ENCODE results near the gene ZDHHC24. TPM values are rescaled to one million over a fixed set of nuclear protein-coding genes. Genes with fewer than 3 reads are reported as not detected.
A peak's percentile ranks its signal among the peaks of the same experiment; 100 is the strongest.

The ZDHHC24 gene
- total RNA-seq, 1 donor from 2014 or later: 4.1 TPM

GRCh38 chr11:66489636-66490035, 56.2 kb downstream of the ZDHHC24 start:
- H3K4me3 ChIP-seq: no peak overlapping the region
- TF ChIP-seq, protein P1, sequence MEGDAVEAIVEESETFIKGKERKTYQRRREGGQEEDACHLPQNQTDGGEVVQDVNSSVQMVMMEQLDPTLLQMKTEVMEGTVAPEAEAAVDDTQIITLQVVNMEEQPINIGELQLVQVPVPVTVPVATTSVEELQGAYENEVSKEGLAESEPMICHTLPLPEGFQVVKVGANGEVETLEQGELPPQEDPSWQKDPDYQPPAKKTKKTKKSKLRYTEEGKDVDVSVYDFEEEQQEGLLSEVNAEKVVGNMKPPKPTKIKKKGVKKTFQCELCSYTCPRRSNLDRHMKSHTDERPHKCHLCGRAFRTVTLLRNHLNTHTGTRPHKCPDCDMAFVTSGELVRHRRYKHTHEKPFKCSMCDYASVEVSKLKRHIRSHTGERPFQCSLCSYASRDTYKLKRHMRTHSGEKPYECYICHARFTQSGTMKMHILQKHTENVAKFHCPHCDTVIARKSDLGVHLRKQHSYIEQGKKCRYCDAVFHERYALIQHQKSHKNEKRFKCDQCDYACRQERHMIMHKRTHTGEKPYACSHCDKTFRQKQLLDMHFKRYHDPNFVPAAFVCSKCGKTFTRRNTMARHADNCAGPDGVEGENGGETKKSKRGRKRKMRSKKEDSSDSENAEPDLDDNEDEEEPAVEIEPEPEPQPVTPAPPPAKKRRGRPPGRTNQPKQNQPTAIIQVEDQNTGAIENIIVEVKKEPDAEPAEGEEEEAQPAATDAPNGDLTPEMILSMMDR (IDR thresholded peaks at IDR 0.05): no peak
- TF ChIP-seq EZH2phosphoT487 (IDR thresholded peaks at IDR 0.05): no peak
- no peak for TF ChIP-seq EZH2 (IDR thresholded peaks at IDR 0.05)
- no peaks in the 10 kb centered on the region for H3K27me3 ChIP-seq
- no peak overlapping the region for H3K4me2 ChIP-seq
- Mint-ChIP-seq H3K9me3 (no peaks in the 10 kb centered on the region), H3K27ac (no peak overlapping the region), H3K4me3 (no peak overlapping the region), H3K27me3 (ENCODE audit: insufficient read depth, low read depth) (no peaks in the 10 kb centered on the region), H3K4me1 (peaks cover 4% of the 10 kb centered on the region), H3K36me3 (peaks cover 3% of the 10 kb centered on the region)
- no peaks in the 10 kb centered on the region for H3K9me3 ChIP-seq (ENCODE audit: low read depth)
- no peaks in the 10 kb centered on the region for H4K20me1 ChIP-seq (ENCODE audit: low read depth)
- H3K27ac ChIP-seq: no peak overlapping the region
- no peak overlapping the region for H3K9ac ChIP-seq
- DNase-seq (ENCODE audit: low spot score): no peak
- H3K36me3 ChIP-seq: no peaks in the 10 kb centered on the region
- no peaks in the 10 kb centered on the region for H3K79me2 ChIP-seq (ENCODE audit: low read depth)
- H3F3A ChIP-seq (ENCODE audit: low read depth): no peaks in the 10 kb centered on the region
- no peaks in the 10 kb centered on the region for H3K4me1 ChIP-seq
- no peak overlapping the region for H2AFZ ChIP-seq (replicated peaks)

- H3K36me3 ChIP-seq: no peaks in the 10 kb centered on the region
- H3K27me3 Mint-ChIP-seq (ENCODE audit: insufficient read depth, low read depth): no peaks in the 10 kb centered on the region
These were observed 56.9 kb downstream of the ZDHHC24 start for GRCh38 chr11:66488957-66489356.

DNA sequence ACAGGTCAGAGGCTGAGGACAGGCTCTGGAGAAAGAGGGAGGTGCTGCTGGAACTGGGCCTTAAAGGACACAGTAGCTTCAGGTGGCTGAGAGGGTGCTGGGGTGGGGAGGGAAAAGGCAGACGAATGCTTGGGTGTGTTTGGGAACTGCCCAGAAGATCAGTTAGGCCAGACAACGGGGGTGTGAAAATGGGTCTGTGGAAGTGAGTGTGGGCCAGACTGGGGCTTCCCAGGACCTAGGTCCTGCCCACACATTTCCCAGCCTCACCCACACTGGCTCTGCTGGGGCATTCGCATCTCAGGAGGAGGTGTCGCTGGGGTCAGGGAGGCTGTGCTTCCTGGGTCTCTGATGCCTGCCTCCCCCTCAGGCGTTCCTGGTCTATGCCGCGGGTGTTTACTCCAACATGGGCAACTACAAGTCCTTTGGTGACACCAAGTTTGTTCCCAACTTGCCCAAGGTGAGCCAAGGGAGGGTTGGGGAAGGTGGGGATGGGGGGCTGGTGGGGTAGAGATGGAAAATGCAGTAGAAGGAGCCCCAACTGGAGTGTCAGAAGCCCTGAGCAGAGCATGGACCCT, 61.0 kb downstream of the ZDHHC24 start:
- peak overlapping the region; percentile 46 for H3K27ac Mint-ChIP-seq
- H3K4me1 Mint-ChIP-seq: peaks cover 4% of the 10 kb centered on the region
- Histone ChIP-seq H3K4me2 (no peak overlapping the region), H2AFZ (replicated peaks) (no peak overlapping the region), H3K27ac (no peak overlapping the region), H4K20me1 (ENCODE audit: low read depth) (no peaks in the 10 kb centered on the region), H3K9me3 (ENCODE audit: low read depth) (no peaks in the 10 kb centered on the region), H3K4me3 (no peak overlapping the region), H3K4me1 (peaks cover 3% of the 10 kb centered on the region), H3K27me3 (no peaks in the 10 kb centered on the region), H3K79me2 (ENCODE audit: low read depth) (peaks cover 8% of the 10 kb centered on the region), H3F3A (ENCODE audit: low read depth) (peaks cover 12% of the 10 kb centered on the region), H3K9ac (no peak overlapping the region), H3K36me3 (no peaks in the 10 kb centered on the region)
- TF ChIP-seq EZH2phosphoT487 (IDR thresholded peaks at IDR 0.05) (no peak), EZH2 (IDR thresholded peaks at IDR 0.05) (no peak)
- TF ChIP-seq, protein P1 (IDR thresholded peaks at IDR 0.05): no peak
- no peak overlapping the region for H3K4me3 Mint-ChIP-seq
- H3K27me3 Mint-ChIP-seq (ENCODE audit: insufficient read depth, low read depth): peaks cover 3% of the 10 kb centered on the region
- no peak for DNase-seq (ENCODE audit: low spot score)
- no peaks in the 10 kb centered on the region for H3K9me3 Mint-ChIP-seq
- H3K36me3 Mint-ChIP-seq: no peaks in the 10 kb centered on the region

More at GRCh38 chr11:66488957-66489356, 56.9 kb downstream of the ZDHHC24 start:
- no peaks in the 10 kb centered on the region for H3K4me1 ChIP-seq
- no peak overlapping the region for H2AFZ ChIP-seq (replicated peaks)
- TF ChIP-seq EZH2 (IDR thresholded peaks at IDR 0.05): no peak
- no peak for TF ChIP-seq EZH2phosphoT487 (IDR thresholded peaks at IDR 0.05)
- TF ChIP-seq, protein P1 (IDR thresholded peaks at IDR 0.05): no peak
- H4K20me1 ChIP-seq (ENCODE audit: low read depth): no peaks in the 10 kb centered on the region
- Mint-ChIP-seq H3K4me1 (peaks cover 4% of the 10 kb centered on the region), H3K27ac (no peak overlapping the region), H3K36me3 (peaks cover 3% of the 10 kb centered on the region), H3K4me3 (no peak overlapping the region), H3K9me3 (no peaks in the 10 kb centered on the region)
- H3K4me3 ChIP-seq: no peak overlapping the region
- H3K79me2 ChIP-seq (ENCODE audit: low read depth): no peaks in the 10 kb centered on the region
- H3K9me3 ChIP-seq (ENCODE audit: low read depth): no peaks in the 10 kb centered on the region
- no peak overlapping the region for H3K4me2 ChIP-seq
- no peak for DNase-seq (ENCODE audit: low spot score)
- H3F3A ChIP-seq (ENCODE audit: low read depth): no peaks in the 10 kb centered on the region
- no peak overlapping the region for H3K27ac ChIP-seq
- H3K9ac ChIP-seq: no peak overlapping the region
- no peaks in the 10 kb centered on the region for H3K27me3 ChIP-seq

All from neural progenitor cell (in vitro differentiated cells).